Vagina (tissue), 2 donors: ENCODE measurements around the gene SLC7A4.

Experiments
- CTCF ChIP-seq, 3 experiments: fragments of 450-650 bp in 2 of 3; fragments of 200-600 bp in 1 of 3; sonication (generic) in 1 of 3; IDR thresholded peaks; one replicate each; pipeline ENCODE4 v1.5.1; 2017 to 2019; ENCODE audit warnings: antibody characterized with exemption in 3 of 3, mild to moderate bottlenecking in 2 of 3, moderate library complexity in 2 of 3
- POLR2A ChIP-seq, 2 donors: fragments of 450-650 bp; IDR thresholded peaks; one replicate each; pipeline ENCODE4 v1.6.1; 2017; ENCODE audit warnings: antibody characterized with exemption in 2 of 2, mild to moderate bottlenecking in 2 of 2, moderate library complexity in 2 of 2

GRCh38 chr22:20994128-20994901 lies 38.0 kb downstream of the SLC7A4 start:
- no peak for TF ChIP-seq POLR2A (IDR thresholded peaks at IDR 0.05)
- no peak for TF ChIP-seq CTCF (IDR thresholded peaks at IDR 0.05)
